H1 (cell line): ENCODE results near the gene PRKD1. TPM values are rescaled to one million over a fixed set of nuclear protein-coding genes. Genes with fewer than 3 reads are reported as not detected.

ENCODE experiments used
- EZH2 ChIP-seq: fragments of 200-600 bp; sonication (generic); IDR thresholded peaks from 2 replicates; pipeline ENCODE4 v1.7.1; 2012; ENCODE audit warnings: low read depth, mild to moderate bottlenecking, moderate library complexity, low read length, inconsistent platforms; ENCODE audit not compliant: severe bottlenecking
- JUN ChIP-seq: IDR thresholded peaks from 2 replicates; pipeline ENCODE4 v1.6.1; 2011; ENCODE audit warnings: low read depth, mild to moderate bottlenecking, improper control_type of control experiment, low read length
- NRF1 ChIP-seq: IDR thresholded peaks from 2 replicates; pipeline ENCODE4 v1.6.1; 2011; ENCODE audit warnings: mild to moderate bottlenecking, low read depth, low read length, improper control_type of control experiment
- RXRA ChIP-seq: IDR thresholded peaks from 2 replicates; pipeline ENCODE4 v1.6.1; 2011; ENCODE audit warnings: low read depth, mild to moderate bottlenecking, low read length, moderate library complexity; ENCODE audit not compliant: insufficient read depth
- YY1 ChIP-seq: IDR thresholded peaks from 2 replicates; pipeline ENCODE4 v1.6.1; 2011; ENCODE audit warnings: low read depth, mild to moderate bottlenecking, low read length
- polyA plus RNA-seq, 7 experiments: library from polyadenylated mRNA; depleted of rRNA in 3 of 7; stranded (reverse) in 5 of 7; unstranded in 2 of 7; fragments of >200 nt in 5 of 7; fragments of 200-250 nt in 2 of 7; gene quantifications; 1 replicate in 5 of 7; 2 replicates in 1 of 7; 4 replicates in 1 of 7; pipeline versions ENCODE4 v1.2.1 to v1.2.3, GENCODE V29; 2011 to 2013; ENCODE audit warnings: missing spikeins in 2 of 7, mixed read lengths in 2 of 7
- total RNA-seq: library from RNA; stranded (reverse); fragmentation: NEBNext Ultra II Directional; extraction: Animal tissue kit (Norgen Biotek cat#: 25700); gene quantifications from 2 replicates; pipeline ENCODE4 v1.2.1, GENCODE V29; 2021

The PRKD1 gene
- total and polyA plus RNA-seq, 2 of the 8 experiments (the other 6 are each of a cell fraction or from before 2014, with no cell fraction given), result 3.6 to 6.8 TPM

GRCh38 chr14:29908652-29909577 is 18.7 kb downstream of the PRKD1 start (continued):
- no peak for TF ChIP-seq EZH2
- no peak for TF ChIP-seq NRF1
- TF ChIP-seq JUN, result no peak
- TF ChIP-seq YY1, result no peak
- TF ChIP-seq RXRA, result no peak
- TF ChIP-seq, all 59 proteins: peak for 0
